Right lobe of liver (tissue), 6 donors: ENCODE measurements around the gene ARF6. TPM values are rescaled to one million over a fixed set of nuclear protein-coding genes. Genes with fewer than 3 reads are reported as not detected.
A peak's percentile ranks its signal among the peaks of the same experiment; 100 is the strongest.
"Not testable (repeated sequence)": the region's sequence is repeated elsewhere in the genome, so short reads cannot be mapped to it uniquely, and the experiment has no call there.

Experiments
- ATAC-seq, 4 donors: fragments of 200-7000 bp; cut with Tn5 transposase; one replicate each; pipeline ENCODE4 v1.9.1; 2020; ENCODE audit warnings: mild to moderate bottlenecking in 4 of 4, moderate library complexity in 4 of 4
- DNase-seq, 3 donors: peaks; one replicate each; pipeline ENCODE4 v3.0.0-alpha.2; 2020
- H3K27ac ChIP-seq, 3 donors: fragments of 200-600 bp; one replicate each; pipeline ENCODE4 v1.8.0; 2022
- H3K27me3 ChIP-seq, 2 donors: fragments of 200-600 bp; one replicate each; pipeline ENCODE4 v1.8.0; 2022
- H3K36me3 ChIP-seq, 4 donors: fragments of 200-600 bp; sonication (generic) in 1 of 4; one replicate each; pipeline versions ENCODE4 v1.5.1 to v1.8.0; 2017 to 2022; ENCODE audit warnings: control low read depth in 1 of 4
- H3K4me1 ChIP-seq, 4 donors: fragments of 200-600 bp; sonication (generic) in 1 of 4; one replicate each; pipeline versions ENCODE4 v1.5.1 to v1.8.0; 2017 to 2022; ENCODE audit warnings: control low read depth in 1 of 4
- H3K4me3 ChIP-seq, 3 donors: fragments of 200-600 bp; one replicate each; pipeline ENCODE4 v1.8.0; 2022
- H3K9me3 ChIP-seq, 4 donors: fragments of 200-600 bp; sonication (generic) in 1 of 4; one replicate each; pipeline versions ENCODE4 v1.5.1 to v1.8.0; 2017 to 2022; ENCODE audit warnings: control low read depth in 1 of 4
- POLR2A ChIP-seq: fragments of 450-650 bp; IDR thresholded peaks from one replicate; pipeline ENCODE4 v1.6.1; 2017; ENCODE audit warnings: antibody characterized with exemption, mild to moderate bottlenecking
- WGBS: methylation state at CpG from one replicate; pipeline ENCODE4 v1.1.6; 2018; ENCODE audit warnings: low coverage, low lambda C conversion rate; ENCODE audit not compliant: insufficient coverage; ENCODE audit errors: missing lambda C conversion rate; 5-methylcytosine and 5-hydroxymethylcytosine counted together
- intact Hi-C, 2 donors: fragments of 100-400 bp; cut with DNase I; formaldehyde crosslinking; loops; one replicate each; pipeline versions ENCODE4 v1.11.2 to v1.14.1; 2022
- total RNA-seq, 6 experiments: library from RNA; depleted of rRNA in 2 of 6; stranded (reverse); fragments of >200 nt in 2 of 6; fragmentation: NEBNext Ultra II Directional in 3 of 6; extraction: Animal tissue kit (Norgen Biotek cat#: 25700) in 3 of 6; gene quantifications; one replicate each; pipeline versions ENCODE4 v1.1.0 to v1.2.4, GENCODE V29; 2016 to 2023
- TF ChIP-seq, protein P1 (sequence below), 4 donors: fragments of 200-600 bp in 3 of 4; fragments of 450-650 bp in 1 of 4; IDR thresholded peaks; one replicate each; pipeline versions ENCODE4 v1.5.1 to v1.8.0; 2016 to 2022; ENCODE audit warnings: antibody characterized with exemption in 4 of 4, mild to moderate bottlenecking in 2 of 4
- donor health status: DM: no; HTN: yes; CAD: no.
- donor health status: DM: no; HTN: no; CAD: no.
- donor health status: DM: no; HTN: no; CAD: no.
- donor health status: DM: no; HTN: yes; CAD: no.
- donor health status: DM: no; HTN: yes; CAD: no.

ARF6 gene
- total RNA-seq, 6 experiments from 2014 or later: 21.1 to 41.4 (median 32.4) TPM

DNA sequence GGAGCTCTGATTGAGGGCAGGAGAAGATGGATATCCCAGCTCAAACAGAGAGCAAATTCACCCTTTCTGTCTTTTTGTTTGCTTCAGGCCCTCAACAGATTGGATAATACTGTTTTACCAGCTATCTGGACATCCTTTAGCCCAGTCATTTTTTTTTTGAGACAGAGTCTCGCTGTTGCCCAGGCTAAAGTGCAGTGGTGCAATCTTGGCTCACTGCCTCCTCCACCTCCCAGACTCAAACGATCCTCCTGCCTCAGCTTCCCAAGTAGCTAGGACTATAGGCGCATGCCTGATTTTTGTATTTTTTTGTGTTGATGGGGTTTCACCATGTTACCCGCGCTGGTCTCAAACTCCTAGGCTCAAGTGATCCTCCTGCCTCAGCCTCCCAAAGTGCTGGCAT, 40.8 kb downstream of the ARF6 start:
- intact Hi-C loops: no loop called here
- Histone ChIP-seq H3K27ac (no peak overlapping the region), H3K4me1 (peaks cover 0 to 17% (median 3%) of the 10 kb centered on the region in 4 donors), H3K36me3 (no peaks in the 10 kb centered on the region), H3K9me3 (no peaks in the 10 kb centered on the region), H3K27me3 (no peaks in the 10 kb centered on the region), H3K4me3 (no peak overlapping the region)
- peak in 1 of 3 donors; percentile 51 for DNase-seq
- TF ChIP-seq POLR2A: no peak
- TF ChIP-seq, protein P1, sequence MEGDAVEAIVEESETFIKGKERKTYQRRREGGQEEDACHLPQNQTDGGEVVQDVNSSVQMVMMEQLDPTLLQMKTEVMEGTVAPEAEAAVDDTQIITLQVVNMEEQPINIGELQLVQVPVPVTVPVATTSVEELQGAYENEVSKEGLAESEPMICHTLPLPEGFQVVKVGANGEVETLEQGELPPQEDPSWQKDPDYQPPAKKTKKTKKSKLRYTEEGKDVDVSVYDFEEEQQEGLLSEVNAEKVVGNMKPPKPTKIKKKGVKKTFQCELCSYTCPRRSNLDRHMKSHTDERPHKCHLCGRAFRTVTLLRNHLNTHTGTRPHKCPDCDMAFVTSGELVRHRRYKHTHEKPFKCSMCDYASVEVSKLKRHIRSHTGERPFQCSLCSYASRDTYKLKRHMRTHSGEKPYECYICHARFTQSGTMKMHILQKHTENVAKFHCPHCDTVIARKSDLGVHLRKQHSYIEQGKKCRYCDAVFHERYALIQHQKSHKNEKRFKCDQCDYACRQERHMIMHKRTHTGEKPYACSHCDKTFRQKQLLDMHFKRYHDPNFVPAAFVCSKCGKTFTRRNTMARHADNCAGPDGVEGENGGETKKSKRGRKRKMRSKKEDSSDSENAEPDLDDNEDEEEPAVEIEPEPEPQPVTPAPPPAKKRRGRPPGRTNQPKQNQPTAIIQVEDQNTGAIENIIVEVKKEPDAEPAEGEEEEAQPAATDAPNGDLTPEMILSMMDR (IDR thresholded peaks at IDR 0.05): no peak
- WGBS: 68% methylated on average over 5 of the region's 5 CpGs
- ATAC-seq: peak in 2 of 4 donors; percentile 40 to 49

DNA sequence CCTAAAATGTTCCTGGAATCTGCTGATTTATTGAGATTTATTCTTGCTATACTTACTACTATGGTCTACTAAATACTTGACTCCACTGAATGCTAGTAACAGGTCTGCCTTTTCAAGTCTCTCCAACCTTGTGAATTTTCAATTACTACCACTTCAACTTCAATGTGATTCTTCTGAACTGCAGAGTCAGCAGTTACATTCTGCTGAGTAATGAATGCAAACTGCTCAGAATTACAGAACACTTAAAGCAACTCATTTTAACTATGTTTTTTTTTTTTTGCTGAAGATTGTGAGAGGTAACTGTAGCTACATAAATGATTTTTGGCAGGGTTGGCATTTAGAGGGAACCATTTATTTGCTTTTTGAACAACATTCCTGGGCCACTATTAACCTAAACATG, 41.8 kb downstream of the ARF6 start:
- Histone ChIP-seq H3K9me3 (no peaks in the 10 kb centered on the region), H3K27ac (no peak overlapping the region), H3K27me3 (no peaks in the 10 kb centered on the region), H3K4me1 (peaks cover 0 to 17% (median 3%) of the 10 kb centered on the region in 4 donors), H3K36me3 (no peaks in the 10 kb centered on the region), H3K4me3 (no peak overlapping the region)
- DNase-seq (no peak), ATAC-seq (peak in 2 of 4 donors; percentile 30 to 57)
- no peak for TF ChIP-seq POLR2A
- intact Hi-C loops: no loop called here

DNA sequence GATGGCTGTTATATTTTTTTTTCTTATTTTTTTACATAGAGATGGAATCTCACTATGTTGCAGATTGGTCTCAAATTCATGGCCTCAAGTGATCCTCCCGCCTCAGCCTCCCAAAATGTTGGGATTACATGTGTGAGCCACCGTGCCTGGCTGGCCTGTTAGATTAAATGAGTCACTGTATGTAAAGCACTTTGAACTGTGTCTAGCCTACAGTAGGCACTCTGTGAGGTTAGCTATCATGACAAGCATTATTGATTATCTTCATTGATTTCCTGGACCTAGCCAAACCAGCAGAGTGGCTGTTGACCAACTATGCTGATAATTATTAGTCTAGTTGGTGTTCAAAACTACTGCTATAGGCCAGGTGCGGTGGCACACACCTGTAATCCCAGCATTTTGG, 42.6 kb downstream of the ARF6 start:
- peak; percentile 66 to 95 (median 83) for ATAC-seq
- intact Hi-C loops: no loop called here
- 44% methylated on average over 3 of the region's 3 CpGs for WGBS
- no peak for TF ChIP-seq POLR2A
- TF ChIP-seq, protein P1 (IDR thresholded peaks at IDR 0.05): no peak
- no peak for DNase-seq
- Histone ChIP-seq H3K4me3 (no peak overlapping the region), H3K9me3 (no peaks in the 10 kb centered on the region), H3K36me3 (no peaks in the 10 kb centered on the region), H3K27me3 (no peaks in the 10 kb centered on the region), H3K27ac (no peak overlapping the region), H3K4me1 (peaks cover 0 to 17% (median 3%) of the 10 kb centered on the region in 4 donors)

DNA sequence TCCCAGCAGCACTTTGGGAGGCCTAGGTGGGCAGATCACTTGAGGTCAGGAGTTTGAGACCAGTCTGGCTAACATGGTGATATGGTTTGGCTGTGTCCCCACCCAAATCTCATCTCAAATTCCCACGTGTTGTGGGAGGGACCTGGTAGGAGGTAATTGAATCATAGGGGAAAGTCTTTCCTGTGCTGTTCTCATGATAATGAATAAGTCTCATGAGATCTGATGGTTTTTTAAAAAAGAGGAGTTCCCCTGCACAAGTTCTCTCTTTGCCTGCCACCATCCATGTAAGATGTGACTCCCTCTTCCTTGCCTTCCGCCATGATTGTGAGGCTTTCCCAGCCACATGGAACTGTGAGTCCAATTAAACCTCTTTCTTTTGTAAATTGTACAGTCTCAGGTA, 43.4 kb downstream of the ARF6 start:
- WGBS: 71% methylated on average over 2 of the region's 2 CpGs
- intact Hi-C loops, H3K27me3 ChIP-seq, H3K4me3 ChIP-seq, ATAC-seq, H3K9me3 ChIP-seq, DNase-seq, H3K27ac ChIP-seq, H3K36me3 ChIP-seq: not testable (repeated sequence)
- H3K4me1 ChIP-seq: peaks cover 0 to 17% (median 3%) of the 10 kb centered on the region in 4 donors

DNA sequence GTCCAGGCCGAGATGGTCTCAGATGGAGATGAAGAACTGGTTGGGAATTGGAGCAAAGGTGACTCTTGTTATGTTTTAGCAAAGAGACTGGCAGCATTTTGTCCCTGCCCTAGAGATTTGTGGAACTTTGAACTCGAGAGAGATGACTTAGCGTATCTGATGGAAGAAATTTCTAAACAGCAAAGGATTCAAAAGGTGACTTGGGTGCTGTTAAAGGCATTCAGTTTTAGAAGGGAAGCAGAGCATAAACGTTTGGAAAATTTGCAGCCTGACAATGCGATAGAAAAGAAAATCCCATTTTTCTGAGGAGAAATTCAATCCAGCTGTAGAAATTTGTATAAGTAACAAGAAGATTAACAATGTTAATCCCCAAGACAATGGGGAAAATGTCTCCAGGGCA, 44.0 kb downstream of the ARF6 start:
- 56% methylated on average over 5 of the region's 5 CpGs for WGBS
- DNase-seq, H3K27ac ChIP-seq, H3K4me3 ChIP-seq, ATAC-seq, intact Hi-C loops, H3K36me3 ChIP-seq, H3K27me3 ChIP-seq, H3K9me3 ChIP-seq: not testable (repeated sequence)
- H3K4me1 ChIP-seq: peaks cover 0 to 17% (median 3%) of the 10 kb centered on the region in 4 donors

DNA sequence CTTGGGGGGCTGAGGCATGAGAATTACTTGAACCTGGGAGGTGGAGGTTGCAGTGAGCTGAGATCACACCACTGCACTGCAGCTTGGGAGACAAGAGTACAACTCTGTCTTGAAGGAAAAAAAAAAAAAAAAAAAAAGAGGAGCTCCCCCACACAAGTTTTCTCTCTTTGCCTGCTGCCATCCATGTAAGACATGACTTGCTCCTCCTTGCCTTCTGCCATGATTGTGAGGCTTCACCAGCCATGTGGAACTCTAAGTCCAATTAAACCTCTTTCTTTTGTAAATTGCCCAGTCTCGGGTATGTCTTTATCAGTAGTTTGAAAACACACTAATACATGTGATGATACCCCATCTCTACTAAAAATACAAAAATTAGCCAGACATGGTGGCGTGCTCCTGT, 46.3 kb downstream of the ARF6 start:
- intact Hi-C loops, ATAC-seq, H3K9me3 ChIP-seq, DNase-seq, H3K4me3 ChIP-seq, H3K27ac ChIP-seq, H3K27me3 ChIP-seq, H3K36me3 ChIP-seq: not testable (repeated sequence)
- peaks cover 0 to 17% (median 3%) of the 10 kb centered on the region in 4 donors for H3K4me1 ChIP-seq
- 88% methylated on average over 2 of the region's 2 CpGs for WGBS
